HEK293T (cell line): ENCODE results near the gene CFAP74.

Source experiments
- ARNT ChIP-seq: fragments of 450-650 bp; IDR thresholded peaks from 2 replicates; pipeline ENCODE4 v1.6.1; 2017; ENCODE audit warnings: mild to moderate bottlenecking
- ELF4 ChIP-seq: fragments of 450-650 bp; IDR thresholded peaks from 2 replicates; pipeline ENCODE4 v1.6.1; 2017; ENCODE audit warnings: antibody characterized with exemption
- FOXA1 ChIP-seq: fragments of 450-650 bp; IDR thresholded peaks from 2 replicates; pipeline ENCODE4 v1.6.1; 2016; ENCODE audit warnings: mild to moderate bottlenecking
- TF ChIP-seq, protein P1 (sequence below): fragments of 450-650 bp; IDR thresholded peaks from 2 replicates; pipeline ENCODE4 v1.6.1; 2016

DNA sequence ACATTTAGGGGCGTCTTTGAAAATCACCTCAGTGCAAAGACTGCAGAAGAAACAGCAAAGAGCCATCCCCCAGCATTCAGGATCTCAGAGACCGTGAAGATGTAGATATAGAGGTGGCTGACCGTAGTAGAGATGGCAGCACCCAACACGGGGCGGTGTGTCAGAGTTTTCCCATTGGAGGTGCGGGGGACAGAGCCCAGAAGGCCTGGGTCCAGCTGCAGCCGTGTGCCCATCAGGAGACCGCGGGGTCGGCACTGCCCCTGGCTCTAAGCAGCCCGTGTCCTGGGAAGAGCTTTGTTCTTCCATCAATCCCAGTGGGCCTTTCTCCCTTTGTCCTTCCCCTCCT, 16.7 kb upstream of the CFAP74 start:
- no peak for TF ChIP-seq ELF4
- no peak for TF ChIP-seq FOXA1
- no peak for TF ChIP-seq ARNT
- TF ChIP-seq, protein P1, sequence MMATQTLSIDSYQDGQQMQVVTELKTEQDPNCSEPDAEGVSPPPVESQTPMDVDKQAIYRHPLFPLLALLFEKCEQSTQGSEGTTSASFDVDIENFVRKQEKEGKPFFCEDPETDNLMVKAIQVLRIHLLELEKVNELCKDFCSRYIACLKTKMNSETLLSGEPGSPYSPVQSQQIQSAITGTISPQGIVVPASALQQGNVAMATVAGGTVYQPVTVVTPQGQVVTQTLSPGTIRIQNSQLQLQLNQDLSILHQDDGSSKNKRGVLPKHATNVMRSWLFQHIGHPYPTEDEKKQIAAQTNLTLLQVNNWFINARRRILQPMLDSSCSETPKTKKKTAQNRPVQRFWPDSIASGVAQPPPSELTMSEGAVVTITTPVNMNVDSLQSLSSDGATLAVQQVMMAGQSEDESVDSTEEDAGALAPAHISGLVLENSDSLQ: no peak
